Keratinocyte (primary cell): ENCODE results near the gene EHBP1.

Experiments used
- EZH2 ChIP-seq: IDR thresholded peaks from one replicate; pipeline ENCODE4 v1.6.1; 2012; ENCODE audit warnings: inconsistent platforms, mild to moderate bottlenecking, low read length, moderate library complexity
- TF ChIP-seq, protein P1 (sequence below), 3 experiments: IDR thresholded peaks in 1 of 3; conservative IDR thresholded peaks in 1 of 3; optimal IDR thresholded peaks in 1 of 3; 2 replicates in 2 of 3; 3 replicates in 1 of 3; pipeline versions ENCODE3 to v1.5.1; 2011; ENCODE audit warnings: low read length in 3 of 3, mild to moderate bottlenecking in 3 of 3, moderate library complexity in 2 of 3, control low read depth in 1 of 3, inconsistent platforms in 1 of 3; ENCODE audit not compliant: insufficient read depth in 2 of 3; ENCODE audit errors: extremely low read depth in 1 of 3

DNA sequence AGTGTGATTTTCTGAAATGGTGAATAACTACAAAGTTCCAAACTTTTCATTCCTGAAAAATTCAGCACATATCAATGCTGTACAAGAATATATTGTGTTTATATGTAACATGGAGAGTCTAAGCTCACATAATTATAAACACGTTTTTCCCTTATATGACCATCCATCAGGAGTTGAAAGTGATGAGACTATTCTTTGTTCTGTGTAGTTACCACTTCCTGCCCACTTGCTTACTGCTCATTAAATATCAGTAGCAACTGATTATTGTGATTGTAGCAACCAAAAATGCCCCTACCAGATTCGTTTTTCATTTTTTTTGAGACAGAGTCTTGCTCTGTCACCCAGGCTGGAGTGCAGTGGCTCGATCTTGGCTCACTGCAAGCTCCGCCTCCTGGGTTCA, 375.9 kb downstream of the EHBP1 start:
- TF ChIP-seq, protein P1, sequence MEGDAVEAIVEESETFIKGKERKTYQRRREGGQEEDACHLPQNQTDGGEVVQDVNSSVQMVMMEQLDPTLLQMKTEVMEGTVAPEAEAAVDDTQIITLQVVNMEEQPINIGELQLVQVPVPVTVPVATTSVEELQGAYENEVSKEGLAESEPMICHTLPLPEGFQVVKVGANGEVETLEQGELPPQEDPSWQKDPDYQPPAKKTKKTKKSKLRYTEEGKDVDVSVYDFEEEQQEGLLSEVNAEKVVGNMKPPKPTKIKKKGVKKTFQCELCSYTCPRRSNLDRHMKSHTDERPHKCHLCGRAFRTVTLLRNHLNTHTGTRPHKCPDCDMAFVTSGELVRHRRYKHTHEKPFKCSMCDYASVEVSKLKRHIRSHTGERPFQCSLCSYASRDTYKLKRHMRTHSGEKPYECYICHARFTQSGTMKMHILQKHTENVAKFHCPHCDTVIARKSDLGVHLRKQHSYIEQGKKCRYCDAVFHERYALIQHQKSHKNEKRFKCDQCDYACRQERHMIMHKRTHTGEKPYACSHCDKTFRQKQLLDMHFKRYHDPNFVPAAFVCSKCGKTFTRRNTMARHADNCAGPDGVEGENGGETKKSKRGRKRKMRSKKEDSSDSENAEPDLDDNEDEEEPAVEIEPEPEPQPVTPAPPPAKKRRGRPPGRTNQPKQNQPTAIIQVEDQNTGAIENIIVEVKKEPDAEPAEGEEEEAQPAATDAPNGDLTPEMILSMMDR (optimal IDR thresholded peaks at IDR 0.05 in 1 of 3, IDR thresholded peaks at IDR 0.05 in 1 of 3, conservative IDR thresholded peaks at IDR 0.05 in 1 of 3; ENCODE audit: extremely low read depth in 1 of 3, insufficient read depth in 2 of 3, low read length in 3 of 3) = no peak
- TF ChIP-seq EZH2 = no peak
